SKM-1 (cell line): ENCODE data around the gene QKI.

Experiments used
- DNase-seq: peaks from one replicate; lab custom pipeline; 2025; ENCODE audit not compliant: unreplicated experiment; lab: John Stamatoyannopoulos, UW

QKI gene

DNA sequence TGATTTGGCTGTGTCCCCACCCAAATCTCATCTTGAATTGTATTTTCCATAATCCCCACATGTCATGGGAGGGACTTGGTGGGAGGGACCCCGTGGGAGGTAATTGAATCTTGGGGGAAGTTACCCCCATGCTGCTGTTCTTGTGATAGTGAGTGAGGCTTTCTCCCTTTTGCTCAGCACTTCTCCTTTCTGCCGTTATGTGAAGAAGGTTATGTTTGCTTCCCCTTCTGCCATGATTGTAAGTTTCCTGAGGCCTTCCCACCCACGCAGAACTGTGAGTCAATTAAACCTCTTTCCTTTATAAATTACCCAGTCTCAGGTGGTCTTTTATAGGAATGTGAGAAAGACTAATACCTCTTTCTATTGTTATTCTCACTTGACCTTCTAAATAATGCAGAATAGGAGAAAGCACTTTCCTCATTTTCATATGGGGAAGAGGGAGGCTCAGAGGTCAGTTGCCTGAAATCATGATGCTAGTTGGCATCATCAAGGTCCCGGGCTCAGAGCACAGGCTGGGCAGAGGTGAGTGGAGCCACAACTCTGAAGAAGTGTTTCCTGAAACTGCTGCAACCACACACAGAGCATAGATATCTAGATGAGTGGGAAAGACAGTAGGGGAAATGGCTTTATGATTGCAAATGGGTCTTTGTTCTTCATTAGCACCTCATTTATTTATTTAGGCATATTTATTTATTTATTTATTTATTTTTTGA lies 191.0 kb downstream of the QKI start:
- DNase-seq: no peak

DNA sequence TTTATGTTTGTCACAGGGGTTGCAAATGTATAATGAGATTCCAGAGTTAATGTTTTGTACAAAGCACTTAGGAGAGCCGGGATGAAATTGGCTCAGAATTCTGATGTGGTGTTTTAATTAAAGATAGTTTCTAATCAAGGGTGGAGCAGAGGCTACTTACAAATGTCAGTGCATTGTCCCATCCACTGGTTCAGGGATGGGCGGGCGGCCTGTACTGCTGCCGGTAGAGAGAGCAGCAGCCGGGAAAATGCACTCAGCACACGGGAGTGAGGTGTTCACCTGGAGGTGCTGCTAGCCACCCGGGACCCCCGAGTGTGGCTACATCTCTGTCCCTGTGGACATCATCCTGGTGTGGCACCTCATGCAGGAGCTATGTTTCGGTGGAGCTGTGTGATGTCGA lies 193.3 kb downstream of the QKI start:
- no peak for DNase-seq

DNA sequence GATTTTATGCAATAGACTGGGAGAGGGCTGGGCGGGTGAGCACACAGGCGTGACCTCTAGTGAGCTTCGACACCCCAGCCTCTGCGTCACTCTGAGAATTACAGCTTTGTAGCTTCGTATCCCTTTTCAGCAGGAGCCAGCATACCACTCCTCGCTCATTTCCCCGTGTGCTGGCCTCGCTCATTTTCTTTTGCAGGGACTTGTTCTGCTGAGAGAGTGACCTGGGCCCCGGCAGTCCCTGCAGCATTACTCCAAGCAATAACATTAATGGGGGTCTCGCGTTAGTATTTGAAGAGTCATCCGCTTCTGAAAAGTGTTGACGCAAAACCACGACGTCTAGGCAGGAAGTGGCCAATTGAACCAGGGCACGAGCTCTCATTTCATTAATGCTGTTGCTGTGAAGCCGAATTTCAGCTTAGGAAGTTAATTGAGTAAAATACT lies 193.7 kb downstream of the QKI start:
- no peak for DNase-seq

DNA sequence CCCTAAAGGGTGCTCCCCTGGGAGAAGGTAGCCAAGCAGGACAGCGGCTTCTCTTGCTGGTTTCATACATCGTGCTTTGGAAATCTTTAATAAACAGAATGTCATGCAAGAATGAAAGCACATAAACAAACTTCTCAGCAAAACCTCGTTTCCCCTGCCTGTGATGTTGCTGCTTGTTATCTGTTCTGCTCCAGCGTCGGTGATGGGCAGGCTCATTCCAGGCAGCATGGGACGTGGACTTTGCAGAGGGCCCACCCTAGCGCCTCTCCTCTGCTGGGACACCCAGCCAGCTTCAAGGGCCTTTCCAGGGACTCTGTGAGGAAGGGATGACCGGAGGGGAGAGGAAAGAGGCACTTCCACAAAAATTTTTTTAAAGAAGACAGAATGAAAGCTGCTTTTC lies 197.7 kb downstream of the QKI start:
- no peak for DNase-seq

DNA sequence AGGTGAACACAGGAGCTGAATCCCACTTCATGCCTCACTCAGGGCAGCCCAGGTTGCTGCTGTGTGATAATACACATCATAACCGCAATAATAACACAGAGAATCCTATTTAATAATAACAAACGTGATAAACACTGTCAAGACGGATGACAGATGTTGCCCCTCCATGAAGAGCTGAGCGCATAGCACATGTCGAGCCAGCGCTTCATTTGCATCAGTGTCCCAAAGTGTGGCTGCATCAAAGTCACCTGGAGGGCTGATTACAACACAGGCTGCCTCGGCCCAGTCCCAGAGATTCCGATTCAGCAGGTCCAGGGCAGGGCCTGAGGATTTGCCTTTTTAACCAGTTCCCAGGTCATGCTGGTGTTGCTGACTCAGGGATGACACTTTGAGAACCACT lies 198.5 kb downstream of the QKI start:
- no peak for DNase-seq

DNA sequence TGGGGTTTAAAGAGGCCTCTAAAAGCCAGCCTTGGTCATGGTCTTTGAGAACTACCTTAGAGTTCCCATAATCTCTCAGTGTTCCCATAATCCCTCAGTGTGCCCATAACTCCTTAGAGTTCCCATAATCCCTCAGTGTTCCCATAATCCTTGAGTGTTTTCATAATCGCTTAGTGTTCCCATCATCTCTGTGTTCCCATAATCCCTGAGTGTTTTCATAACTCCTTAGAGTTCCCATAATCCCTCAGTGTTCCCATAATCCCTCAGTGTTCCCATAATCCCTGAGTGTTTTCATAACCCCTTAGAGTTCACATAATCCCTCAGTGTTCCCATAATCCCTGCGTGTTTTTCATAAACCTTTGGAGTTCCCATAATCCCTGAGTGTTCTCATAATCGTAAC lies 199.2 kb downstream of the QKI start:
- DNase-seq: no peak

DNA sequence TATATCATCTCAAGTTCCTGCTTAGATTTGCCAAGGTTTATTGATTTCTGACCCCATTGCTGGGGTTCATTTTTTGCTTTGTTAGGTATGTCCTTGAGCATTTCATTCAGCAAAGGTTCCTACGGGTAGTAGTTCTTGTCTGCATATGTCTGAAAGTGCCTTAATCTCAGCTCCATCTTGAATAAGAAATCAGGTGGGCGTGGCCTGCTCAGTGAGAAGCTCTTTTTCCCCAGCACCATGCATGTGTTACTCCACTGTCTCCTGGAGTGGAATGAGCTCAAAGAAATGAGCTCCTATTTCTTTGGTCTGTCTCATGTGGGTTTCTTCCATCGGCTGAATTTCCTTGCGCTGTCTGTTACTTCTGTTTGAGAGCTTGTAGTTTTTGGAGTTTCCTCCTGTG lies 201.9 kb downstream of the QKI start:
- DNase-seq: no peak

DNA sequence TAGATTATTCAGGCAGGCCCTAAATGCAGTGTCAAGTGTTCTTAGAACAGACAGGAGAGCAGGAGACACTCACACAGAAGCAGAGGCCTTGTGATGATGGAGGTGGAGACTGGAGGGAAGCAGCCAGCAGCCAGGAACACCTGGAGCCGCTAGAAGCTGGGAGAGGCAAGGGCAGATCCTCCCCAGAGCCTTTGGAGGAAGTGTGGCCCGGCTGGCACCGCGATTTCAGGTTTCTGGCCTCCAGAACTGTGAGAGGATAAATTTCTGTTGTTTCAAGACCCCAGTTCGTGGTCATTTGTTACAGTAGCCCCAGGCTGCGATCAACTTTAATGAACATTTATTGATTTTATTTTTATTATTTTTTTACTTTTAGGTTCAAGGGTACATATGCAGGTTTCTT lies 203.0 kb downstream of the QKI start:
- no peak for DNase-seq

DNA sequence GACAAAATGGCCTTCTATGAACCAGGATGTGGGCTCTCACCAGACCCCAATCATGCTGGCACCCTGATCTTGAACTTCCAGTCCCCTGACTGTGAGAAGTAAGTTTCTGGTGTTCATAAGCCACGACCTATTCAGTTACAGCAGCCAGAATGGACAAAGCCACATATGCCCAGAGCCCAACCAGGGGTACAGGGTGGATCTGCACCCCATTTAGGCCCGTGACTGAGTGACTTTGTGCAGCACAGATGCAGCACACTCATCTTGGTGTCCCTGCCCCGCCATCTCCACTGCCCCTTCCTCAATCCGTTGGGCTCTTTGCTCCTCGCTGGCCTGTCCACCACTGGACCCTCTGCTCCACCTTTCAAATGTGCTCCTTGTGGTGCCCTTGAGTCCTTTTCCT lies 205.6 kb downstream of the QKI start:
- no peak for DNase-seq

DNA sequence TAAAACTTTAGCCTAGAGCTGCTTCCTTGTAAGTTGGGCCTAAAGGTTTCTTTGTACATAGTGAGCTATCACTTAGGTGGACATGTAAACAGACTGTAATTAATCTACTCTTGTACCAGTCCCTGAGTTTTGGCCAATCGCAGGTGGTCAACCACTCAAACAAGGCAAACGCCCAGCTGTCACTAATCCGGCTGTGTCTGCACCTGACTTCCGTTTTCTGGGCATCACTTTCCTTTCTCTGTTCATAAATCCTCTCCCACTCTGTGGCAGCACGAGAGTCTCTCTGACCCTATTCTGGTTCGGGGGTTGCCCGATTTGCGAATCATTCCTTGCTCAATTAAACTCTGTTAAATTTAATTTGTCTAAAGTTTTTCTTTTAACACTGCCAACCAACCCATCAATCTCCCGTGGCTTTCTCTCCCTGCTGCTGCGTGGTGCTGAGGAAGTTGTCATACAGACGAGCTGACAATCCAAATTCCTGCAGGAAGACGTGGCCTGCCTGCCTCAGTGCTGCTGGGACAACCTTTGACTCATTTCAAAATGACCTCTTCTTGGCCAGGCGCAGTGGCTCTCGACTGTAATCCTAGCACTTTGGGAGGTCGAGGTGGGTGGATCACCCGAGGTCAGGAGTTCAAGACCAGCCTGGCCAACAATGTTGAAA lies 206.3 kb downstream of the QKI start:
- DNase-seq: no peak

DNA sequence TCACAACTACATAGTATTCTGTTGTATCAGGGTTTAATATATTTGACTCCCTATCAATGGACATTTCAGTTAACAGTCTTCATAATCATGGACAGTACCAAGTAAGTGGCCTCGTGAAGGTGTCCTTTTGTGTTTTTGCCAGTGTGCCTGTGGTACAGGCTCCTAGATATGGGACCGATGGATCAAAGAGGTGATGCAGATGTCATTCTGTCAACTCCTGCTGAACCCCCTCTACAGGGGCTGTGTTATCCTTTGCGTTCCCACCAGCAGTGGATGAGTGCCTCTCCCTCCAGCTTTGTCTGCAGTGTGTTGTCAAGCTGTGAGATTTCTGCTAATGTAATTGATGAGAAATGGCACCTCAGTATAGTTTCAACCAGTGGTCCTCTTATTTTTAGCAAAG lies 210.7 kb downstream of the QKI start:
- no peak for DNase-seq

DNA sequence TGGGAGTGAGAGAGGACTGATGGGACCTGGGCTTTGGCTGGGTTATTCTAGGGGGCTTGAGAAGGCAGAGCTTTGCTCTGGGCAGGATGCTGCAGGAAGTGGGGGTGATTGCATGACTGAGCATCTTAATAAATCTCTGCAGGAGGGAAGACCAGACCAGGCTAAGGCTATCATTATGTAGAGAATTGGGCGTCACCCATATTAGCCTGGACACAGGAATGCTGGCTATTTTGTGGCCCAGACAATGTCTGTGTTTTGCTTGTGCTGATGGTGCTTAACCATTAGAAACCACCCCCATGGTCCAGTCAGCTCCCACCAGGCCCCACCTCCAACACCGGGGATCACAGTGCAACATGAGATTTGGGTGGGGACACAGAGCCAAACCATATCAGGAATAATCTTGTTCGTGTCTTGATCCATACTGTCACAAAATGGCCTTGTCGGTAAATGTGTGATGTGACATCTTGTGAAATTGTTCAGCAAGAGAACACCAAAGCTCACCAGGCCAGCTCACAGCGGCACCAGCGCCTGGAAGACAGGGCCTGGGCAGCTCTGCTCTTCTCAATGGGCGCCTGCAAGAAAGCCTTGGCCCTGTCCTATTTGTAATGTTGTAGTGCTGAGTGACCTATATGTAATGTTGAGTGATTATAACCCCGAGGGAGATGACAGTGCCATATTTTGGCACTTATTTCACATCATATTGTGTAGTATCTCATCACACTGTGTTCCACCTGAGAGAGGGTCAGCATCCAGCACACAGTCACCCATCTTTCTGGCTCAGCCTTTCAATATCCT lies 211.8 kb downstream of the QKI start:
- DNase-seq: no peak

DNA sequence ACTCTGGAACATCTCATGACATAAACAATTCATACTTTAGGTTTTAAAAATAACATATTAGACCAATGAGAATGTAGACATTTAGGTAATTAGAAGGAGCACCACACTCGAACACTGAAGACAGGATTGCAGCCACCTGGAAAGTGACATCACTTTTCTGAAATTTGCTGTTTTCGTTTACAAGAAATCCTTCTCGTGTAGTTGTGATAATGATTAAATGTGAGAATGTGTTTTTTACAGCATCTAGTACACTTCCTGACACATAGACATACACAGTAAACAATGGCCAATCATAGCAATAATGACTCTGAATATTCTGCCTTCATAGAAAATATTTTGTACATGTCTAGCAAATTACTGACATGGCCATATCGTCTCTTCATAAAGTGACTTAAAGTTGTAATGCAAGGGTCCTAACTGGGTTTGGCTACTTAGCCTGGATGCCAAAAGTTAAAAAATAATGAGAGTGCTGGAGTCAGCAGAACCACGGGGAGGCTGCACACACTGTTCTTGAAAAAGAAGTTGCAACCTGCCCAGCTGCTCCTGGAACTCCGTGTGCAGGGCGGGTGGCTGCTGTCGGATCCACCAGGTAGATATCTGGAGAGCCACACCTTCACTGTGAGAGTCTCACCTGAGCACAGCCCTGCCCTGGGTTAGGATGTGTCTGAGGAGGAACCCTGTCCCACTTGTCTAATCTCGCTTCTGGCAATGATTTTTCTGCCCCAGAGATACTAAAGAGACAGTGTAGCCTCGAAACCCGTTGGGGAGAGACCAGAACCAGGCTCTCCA lies 212.9 kb downstream of the QKI start:
- no peak for DNase-seq
